Activated CD4-positive, alpha-beta T cell treated with anti-CD3 and anti-CD28 coated beads for 4 hours (primary cell): Measurements from ENCODE around the gene RIMS4.
"Not testable (repeated sequence)": the region's sequence is repeated elsewhere in the genome, so short reads cannot be mapped to it uniquely, and the experiment has no call there.

Experiments
- DNase-seq, 2 donors: peaks; one replicate each; pipeline ENCODE4 v3.0.0-alpha.2; 2020

RIMS4 gene

DNA sequence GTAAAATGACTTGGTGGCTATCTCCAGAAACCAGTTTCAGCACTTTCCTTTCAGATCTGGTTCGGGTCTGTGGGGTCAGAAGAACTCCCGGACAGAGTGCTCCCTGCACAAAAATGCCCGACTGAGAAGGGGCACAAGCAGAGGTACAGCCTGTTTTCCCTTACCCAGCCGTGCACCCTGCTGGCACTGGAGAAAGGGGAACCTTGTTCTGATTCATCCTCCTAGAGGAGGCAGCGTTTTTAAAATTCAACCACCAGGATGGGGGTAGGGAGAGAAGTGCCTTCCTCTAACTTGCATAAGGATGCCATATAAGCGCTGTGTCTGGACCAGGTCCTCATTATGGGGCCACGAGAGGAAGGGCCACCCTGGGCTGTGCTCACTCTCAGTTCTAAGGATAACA lies 17.6 kb downstream of the RIMS4 start:
- DNase-seq: no peak

DNA sequence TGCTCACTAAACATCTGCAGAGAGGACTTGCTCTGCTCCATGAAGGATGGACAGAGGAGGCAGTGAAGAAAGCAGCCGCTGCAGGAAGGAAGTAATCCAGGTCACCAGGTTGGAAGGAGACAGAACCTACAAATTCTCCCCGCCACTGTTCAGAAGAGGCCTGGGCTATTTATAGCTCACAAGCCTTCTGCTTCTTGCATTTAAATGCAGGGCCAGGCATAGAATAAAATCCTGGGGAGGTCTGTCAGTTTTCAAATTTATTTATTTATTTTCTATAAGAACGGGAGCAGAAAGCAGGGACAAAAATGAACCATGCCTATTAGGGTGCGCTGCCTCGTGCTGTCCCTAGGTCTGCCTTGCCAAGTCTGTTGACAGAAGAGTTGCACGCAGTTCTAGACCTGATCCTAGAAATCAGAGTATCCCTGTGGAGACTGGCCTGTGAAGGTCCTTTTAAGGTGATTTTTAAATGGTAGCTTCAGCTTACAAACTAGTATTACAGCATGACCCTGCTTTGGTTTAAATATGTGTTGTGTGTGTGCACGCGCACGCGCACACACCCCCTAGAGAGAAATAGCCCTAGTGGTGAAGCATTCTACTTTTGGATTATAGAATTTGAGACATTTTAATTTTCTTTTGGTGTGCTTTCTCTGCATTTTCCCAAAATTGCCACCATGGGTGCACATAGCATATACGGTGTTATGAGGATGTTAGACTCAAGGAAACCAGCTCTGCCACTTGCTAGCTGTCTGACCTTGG lies 19.5 kb downstream of the RIMS4 start:
- no peak for DNase-seq

DNA sequence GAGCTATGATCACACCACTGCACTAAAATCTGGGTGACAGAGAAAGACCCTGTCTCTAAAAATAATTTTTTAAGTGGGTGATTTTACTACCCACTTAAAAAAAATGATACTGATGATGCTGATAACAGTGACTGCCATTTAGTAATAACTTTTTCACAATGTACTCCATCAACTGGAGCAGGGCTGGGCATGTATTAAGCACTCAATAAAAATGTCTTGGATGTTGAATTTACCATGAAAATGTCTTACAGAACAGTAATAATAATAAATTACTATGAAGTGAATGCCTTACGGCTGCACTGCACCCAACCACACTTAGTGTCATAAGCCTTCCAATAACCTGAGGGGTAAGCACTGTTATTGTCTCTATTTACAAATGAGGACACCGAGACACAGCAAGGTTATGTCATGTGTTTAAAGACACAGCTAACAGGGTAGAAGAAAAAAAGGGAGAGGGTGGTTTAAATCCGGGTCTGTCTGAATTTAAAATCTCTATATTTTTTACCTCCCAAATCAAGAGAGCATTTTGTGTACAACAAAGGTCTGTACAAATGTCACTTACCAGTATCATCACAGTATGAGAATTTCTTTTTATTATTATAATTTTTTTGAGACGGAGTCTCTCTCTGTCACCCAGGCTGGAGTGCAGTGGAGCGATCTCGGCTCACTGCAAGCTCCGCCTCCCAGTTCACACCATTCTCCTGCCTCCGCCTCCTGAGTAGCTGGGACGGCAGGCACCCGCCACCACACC lies 21.5 kb downstream of the RIMS4 start:
- no peak for DNase-seq

DNA sequence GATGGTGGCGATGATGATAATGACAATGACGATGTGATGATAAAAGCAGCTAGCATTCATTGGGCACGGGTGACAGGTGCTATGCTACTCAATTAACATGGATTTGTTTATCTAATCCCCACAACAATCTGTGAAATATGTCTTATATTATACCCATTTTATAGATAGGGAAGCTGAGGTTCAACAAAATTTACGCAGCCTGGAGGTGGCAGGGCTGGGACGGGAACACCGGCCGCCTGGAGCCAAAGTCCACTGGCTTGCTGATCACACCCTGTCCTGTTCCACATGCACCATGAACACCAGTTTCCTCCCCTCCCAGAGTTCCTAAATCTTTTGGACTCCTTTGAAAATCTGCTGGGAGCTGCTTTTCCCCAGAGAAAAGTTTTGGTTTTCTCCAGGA lies 23.0 kb downstream of the RIMS4 start:
- DNase-seq: no peak

DNA sequence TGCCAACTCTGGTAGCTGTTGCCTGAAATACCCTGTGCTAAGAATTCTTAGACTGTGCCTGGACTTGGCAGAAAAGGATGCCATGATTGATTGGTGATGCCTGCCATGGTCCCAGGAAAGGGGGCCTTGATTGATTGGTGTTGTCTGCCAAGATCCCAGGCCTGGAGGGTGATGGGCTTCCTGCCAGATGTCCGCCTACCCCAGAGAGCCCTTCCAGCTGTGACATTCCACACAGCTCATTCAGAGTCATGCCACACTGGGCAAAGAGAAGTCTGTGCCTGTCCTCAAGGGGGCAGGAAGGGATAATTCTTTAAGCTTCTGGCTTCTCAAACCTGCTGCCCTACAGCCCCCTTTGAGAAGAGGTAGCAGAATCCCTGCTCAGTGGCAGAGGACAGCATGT lies 24.6 kb downstream of the RIMS4 start:
- no peak for DNase-seq

DNA sequence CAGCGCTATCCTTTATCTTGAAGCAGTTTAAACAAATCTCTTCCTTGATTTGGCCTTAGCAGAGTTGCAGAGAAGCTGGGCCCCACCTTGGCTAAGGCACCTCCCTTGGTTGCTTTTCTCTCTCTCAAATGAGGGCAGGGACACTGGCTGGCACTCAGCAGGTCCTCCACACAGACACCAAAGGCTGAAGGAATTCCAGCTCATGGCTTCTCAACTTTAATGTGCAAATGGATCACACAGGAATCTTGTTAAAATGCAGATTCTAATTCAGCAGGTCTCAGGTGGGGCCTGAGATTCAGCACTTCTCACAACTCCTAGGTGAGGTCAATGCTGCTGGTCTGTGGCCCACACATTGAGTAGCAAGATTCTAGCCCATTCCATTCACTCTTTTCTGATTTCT lies 25.7 kb downstream of the RIMS4 start:
- DNase-seq: no peak

DNA sequence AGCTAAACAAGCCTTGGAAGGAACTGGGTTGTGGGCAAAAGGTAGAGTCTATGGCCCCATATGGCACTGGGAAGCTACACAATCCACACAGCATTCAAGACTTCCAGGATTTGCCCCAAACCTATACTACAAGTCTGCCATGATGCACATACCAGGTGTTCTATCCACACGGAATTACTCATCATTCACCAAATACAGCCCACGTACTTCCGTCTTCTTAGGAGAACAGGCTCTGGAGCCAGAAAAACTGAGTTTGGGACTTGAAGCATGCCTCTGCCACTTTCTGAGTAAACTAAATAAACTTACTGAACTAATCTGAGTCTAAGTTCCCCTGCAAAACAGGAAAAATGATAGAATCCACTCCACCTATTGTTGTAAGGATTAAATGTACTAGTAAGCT lies 28.6 kb downstream of the RIMS4 start:
- DNase-seq: no peak

DNA sequence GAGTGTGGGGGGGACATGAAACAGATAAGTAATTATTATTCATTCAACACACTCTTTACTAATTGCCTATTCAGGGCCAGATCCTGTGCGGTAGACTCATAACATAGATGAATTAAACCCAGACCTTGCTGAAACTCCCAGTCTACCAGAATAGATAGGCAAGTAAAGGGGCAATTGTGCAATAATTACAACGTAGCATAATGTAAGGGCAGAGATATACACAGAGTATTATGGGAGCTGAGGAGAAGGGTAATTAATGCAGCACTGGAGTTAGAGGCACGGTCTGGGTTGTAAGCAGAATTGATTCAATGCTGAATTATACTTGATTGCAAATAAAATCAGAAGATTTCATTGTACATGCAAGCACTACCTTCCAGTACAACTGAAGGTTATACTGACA lies 29.2 kb downstream of the RIMS4 start:
- no peak for DNase-seq

DNA sequence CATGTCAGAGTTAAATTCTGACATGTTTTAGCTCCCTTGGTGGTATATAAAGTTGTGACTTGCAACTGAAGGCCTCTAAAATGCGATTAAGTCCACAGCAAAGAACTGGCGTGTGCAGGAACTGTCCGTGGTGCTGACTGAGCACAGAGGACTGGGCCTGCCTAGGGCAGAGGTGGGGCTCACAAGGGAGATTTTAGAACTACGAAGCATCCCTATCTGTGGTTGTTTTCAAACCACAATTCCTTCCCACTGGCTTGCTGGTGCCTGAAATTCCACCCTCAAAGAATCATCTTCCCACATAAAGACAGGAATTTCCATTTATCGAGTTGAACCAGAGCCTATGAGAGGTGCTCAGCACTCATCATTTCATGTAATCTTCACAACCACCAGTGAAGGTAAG lies 30.1 kb downstream of the RIMS4 start:
- no peak for DNase-seq

DNA sequence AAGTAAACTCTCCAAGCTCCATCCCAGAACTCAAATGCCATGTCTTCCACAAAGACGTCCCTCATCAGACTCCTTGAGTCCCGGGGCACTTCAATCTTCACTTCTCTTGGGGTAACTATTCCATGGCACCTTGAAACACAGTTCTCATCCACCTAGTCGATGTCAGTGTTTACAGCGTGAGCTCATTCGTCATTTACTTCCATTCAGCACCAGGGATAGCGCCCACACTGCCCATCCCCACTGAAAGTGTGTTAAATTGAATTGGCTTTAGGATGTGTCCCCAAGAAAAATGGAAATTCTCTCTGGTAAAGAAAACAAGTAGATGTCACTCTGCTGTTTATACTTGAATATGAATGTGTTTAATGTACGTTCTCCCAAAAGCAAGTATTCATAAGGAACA lies 33.4 kb downstream of the RIMS4 start:
- no peak for DNase-seq

DNA sequence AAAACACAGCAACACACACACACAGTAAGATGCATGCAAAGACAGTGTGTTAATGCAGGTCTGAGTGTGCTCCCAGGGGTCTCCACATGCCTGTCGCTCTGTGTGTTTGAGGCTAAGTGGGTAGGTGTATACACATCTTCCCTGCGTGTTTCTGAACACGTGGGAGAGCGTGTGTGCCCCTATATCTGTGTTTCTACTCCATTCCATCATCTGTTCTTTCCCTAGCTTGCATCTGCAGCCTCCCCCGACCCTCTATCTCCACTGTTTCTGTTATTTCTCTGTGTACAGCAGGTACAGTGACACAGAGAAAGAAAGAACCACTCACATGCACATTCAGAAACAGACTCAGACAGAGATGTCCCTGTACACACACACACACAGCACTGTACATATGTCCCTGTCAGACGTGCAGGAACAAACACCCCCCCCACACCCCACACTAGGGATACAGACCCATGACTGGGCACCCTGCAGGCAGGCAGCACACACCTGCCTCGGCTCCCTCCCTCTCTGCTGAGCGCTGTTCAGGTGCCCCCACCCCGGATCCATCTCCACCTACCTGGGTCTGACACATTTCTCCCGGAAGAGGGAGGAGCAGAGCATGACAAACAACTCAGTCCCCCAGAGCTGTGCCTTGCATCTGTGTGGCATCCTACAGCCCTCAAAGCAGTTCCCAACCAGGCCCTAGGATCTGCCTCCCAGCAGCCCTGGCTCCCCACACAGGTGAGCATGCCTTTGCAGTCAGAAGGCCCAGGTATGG lies 37.1 kb downstream of the RIMS4 start:
- no peak for DNase-seq

DNA sequence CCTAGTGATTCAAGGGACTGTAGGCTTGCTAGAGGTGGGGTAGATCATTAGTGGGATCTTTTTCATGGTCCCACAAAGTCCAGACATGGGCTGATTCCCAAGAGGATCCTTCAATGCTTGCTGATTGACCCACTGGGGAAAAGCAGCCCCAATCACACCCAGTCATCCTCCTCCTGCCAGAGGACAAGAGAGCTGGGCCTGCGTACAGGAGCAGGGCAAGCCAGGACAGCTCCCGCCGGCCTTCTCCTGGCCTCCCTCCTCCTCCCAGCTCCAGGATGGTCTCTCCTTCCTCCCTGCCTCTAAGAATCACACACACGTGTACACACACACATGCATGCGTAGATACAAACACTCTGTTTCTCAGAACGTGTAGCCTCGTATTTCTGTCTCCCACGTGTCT lies 37.7 kb downstream of the RIMS4 start:
- no peak for DNase-seq

DNA sequence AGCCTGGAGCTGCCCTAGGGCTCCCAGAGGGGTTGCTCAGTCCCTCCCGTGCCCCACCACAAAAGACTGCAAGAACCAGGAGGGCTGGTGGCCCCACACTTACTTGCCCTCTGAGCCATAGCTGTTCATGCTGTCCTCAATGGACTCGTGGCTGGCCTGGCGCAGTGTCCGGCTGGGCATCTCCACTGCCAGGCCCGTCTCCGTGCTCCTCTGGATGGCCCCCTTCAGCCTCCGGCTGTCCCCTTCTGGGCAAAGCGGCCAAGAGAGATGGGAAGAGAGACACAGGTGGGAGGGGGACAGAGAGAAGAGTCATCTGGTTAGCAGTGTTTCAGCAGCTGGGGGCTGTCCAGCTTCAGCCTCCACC lies 39.2 kb downstream of the RIMS4 start:
- no peak for DNase-seq

DNA sequence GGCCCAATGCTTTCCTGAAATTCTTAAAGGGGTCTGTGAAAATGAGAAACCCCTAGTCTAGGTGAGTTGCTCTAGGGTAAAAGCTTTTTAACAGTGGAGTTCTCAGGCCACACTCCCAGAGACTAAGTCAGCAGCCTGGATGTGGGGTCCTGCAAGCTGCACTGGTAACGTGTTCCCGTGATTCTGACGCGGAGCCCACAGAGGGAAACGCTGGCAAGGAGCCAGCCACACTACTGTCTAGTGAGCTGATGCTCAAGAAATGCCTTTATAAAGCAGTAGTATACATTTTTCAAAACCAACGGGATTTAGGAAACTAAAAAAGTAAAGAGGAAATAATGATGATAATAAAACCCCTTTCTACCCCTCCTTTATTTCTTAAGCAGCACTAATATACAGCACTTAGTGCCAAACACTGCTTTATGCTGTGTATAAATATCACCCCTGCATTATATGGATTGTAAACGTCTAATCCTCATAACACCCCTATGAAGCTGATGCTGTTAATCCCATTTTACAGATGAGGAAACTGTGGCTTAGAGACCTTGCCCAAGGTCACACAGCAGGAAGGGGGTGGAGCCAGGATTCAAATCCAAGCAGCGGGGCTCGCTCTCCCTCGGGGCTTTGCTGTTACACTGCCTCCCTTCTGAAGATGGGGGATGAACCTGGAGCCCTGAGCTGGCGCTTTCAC lies 39.7 kb downstream of the RIMS4 start:
- no peak for DNase-seq

DNA sequence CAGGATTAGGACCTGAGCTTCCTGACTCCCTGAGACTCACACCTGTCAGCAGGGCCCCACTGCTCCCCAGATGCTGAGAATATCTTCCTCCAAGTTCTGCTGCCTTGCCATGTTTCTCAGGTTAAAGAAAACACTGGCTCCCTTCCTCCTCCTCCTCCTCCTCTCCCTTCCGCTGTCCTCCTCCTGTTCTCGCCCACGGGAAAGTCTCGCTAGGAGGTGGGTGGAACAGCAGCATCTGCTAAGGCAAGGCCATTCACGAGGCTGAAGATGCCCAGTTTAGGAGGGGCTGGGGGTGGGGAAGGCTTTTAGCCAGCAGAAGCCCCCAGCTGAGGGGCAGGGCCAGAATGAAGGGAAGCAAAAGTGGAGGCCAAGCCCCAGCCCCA lies 40.9 kb downstream of the RIMS4 start:
- DNase-seq: no peak

DNA sequence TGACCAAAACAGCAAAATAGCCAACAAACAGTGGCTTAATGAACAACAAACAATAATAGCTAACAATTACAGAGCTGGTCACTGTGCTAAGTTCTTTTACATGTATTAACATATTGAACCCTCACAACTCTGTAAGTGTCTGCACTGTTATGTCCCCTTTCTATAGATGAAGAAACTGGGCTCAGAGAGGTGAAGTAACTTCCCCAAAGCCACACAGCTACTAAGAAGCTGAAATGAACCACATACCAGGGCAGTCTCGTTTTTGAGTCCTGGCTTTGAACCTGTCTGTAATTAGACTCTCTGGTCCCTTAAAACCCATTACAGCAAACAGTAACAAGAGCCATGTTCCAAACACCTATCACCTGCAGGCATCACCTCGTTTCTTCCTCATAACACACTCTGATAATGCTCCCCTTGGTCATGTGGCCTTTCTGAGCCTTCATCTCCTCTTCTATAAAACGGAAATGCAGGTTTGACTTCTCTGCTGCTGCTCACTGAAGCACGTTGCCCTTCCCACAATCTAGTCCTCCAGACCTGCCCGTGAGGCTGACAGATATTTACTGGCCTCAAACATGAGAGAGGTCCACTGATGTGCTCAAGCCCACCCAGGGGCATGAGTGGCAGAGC lies 41.4 kb downstream of the RIMS4 start:
- no peak for DNase-seq

DNA sequence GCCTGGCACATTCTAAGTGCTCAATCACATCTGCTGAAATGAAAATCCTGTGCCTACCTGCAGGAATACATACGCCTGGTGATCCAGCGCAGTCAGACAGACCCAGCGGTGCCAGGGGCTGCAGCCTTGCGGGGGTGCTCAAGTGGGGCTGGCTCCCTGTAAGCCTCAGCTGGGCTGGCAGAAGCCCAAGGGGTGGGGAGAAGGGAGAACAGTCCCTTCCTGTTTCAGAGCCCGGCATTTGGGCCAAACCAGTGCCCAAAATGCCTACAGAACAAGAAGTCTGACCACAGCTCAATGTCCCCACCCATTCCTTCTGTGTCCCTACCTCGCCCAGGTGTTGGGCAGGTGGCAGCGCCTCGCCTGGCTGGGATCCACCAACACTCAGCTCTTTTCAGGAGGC lies 42.1 kb downstream of the RIMS4 start:
- no peak for DNase-seq

DNA sequence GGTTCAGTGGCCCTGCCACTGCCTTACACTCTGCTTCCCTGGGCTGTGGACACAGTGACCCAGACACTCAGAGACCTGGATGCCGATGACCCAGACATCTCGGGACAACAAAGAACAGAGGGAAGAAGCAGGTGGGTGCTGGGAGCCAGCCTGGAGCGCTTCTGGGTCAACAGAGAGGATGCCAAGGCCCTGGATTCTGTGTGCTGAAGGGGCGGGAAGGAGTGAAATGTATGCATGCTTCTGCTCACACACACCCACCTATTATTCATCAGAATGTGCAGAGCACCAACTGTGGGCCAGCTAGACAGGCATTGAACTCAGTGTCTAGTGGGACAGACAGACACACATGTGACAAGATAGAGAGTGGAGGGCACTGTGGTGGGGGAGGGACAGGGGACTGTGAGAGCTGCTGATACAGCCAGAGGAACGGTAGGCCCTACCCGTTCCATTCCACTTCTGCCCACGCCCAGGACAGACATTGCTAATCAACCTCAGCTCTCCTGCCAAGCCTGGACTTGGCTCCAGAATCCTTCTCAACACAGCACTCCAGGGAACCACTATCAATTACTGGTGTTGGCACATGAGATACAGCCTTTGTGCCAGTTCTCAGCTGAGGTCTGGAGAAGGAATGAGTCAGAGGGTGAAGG lies 44.5 kb downstream of the RIMS4 start:
- DNase-seq: no peak

DNA sequence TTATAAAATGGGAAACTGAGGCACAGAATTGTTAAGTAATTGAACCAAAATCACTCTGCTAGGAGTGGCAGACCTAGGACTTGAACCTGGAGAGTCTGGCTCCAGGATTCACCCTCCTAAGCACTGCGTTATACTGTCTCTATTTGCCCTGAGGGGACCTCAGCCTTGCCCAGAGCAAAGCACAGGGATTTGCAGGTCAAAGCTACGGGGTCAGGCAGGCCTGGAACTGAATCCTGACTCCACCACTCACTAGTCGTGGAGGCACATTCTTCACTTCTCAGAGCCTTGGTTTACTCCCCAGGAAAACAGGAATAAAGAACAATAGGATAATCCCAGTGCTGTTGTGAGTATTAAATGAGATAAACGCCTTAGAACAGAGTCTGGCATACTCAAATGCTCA lies 45.3 kb downstream of the RIMS4 start:
- no peak for DNase-seq

DNA sequence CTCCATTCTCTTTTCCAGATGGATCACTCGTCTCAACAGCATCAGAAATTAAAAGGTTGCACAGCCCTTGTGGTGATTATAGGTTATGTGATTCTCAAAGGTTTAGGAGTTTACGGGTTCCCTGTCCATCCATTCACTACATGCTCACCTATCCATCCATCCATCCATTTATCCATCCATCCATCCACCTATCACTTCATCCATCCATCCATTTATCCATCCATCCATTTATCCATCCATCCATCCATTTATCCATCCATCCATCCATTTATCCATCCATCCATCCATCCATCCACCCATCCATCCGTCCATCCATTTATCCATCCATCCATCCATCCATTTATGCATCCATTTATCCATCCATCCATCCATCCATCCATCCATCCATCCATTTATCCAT lies 46.5 kb downstream of the RIMS4 start:
- not testable (repeated sequence) for DNase-seq

DNA sequence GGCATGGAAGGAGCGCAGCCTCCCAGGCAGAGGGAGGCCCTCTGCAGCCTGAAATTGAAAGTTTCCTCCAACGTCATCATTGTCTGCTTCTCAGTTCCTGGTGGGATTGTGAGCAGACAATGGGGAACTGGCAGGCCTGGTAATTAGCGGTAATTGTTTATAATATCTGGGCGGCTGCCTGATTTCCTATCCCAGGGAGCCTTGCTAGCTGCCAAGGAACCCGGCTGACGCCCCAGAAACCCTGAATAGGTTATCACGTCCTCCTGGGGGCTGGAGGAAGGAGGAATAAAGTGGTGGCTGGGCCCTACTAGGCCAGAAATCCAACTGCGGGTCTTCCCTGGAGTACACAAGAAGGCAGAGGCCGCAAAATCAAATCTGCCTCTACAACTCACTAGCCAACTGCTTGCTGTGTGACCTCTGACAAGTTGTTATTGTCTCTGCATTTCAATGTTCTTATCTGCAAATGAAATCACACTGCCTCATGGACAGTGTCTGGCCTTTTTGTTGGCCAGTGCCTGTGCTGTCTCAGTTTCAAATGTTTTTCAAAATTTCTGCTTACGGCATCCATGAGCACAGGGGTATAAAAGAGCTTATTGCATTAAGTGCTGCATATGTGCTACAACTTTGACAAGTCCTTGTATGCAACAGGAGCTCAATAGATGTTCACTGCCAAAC lies 47.7 kb downstream of the RIMS4 start:
- no peak for DNase-seq

DNA sequence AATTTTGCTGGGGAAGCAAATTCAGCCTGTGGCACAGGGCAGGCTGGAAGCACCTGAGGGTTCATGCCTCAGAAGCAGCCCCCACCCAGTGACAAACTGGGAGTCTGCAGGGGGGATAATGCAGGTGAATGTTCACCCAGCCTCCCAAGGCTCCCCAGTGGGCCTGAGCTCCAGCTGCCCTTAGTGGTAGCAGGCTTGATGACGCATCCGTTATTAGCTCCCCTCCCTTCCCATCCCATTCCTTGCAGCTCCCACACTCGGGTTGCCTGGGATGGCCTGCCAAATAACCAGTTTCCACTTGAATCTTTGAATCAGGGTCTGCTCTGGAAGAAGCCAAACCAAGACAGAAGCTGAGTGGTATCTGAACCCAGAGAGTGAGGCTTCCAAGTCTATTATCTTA lies 48.9 kb downstream of the RIMS4 start:
- DNase-seq: no peak
